ENCODE results near the gene RCBTB2. TPM values are rescaled to one million over a fixed set of nuclear protein-coding genes. Genes with fewer than 3 reads are reported as not detected.
"Not testable (repeated sequence)": the region's sequence is repeated elsewhere in the genome, so short reads cannot be mapped to it uniquely, and the experiment has no call there.

Gene RCBTB2
- total RNA-seq, result 14.7 TPM

DNA sequence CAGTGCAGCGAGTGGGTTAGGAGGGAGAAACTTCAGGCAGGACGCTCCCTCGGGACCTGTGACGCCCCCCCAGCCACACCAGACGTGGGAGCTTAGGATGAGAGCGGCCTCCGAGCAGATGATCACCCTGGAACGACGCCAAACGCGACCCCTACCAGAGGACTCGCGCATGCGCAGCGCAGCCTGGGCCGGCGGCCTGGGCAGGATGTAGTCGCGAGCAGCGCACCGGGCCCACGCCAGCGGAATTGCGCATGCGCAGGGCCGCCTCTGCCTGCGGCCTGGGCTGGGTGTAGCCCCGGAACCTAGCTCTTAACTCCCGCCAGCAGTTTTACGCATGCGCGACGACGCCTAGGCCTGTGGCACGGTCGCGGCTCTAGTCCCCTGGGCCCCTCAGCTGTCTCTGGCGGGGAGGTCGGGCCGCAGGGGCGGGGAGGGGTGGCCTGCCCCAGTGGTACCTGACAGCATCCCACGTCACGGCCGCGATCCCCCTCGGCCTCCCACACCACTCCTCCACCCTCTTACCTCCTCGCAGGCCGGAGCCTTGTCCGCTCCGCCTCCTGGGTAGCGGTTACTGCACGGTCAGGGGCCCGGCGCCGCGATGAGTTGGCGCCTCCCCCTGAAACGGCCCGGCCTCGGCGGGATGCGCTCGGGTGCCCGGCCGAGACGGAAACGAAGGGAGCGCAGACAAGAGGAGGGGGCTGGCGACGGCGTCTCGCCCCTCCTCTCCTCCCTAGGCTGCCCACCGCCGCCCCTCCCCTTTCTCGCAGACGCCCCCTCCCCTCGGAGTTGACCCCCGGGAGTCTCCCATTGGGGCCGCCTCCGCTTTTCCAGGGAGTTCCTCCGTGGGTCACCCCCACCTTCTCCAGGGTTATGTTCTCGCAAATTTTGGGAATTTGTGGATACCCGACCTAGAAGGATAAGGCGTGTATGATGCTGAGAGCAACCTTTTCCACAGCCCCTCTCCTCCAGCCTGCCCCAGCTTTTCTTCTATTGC lies at the start of gene RCBTB2:
TSS of gene RCBTB2 (minus strand) at position 575 of the 994 bp plus-strand sequence. CDS start 11,141 bp downstream, outside the sequence.
- H3K9me3 ChIP-seq, result no peaks in the 10 kb centered on the region
- DNase-seq (ENCODE audit: extremely low spot score in 2 of 2), result peak in 1 of 2 donors; percentile 97
- no peaks in the 10 kb centered on the region for H3K36me3 ChIP-seq
- peaks cover 23% of the 10 kb centered on the region for H3K4me1 ChIP-seq
- H3K27ac ChIP-seq, result peak within 1 kb of the TSS; percentile 98
- H3K4me3 ChIP-seq, result peak within 1 kb of the TSS; percentile 63 to 80
- TF ChIP-seq, protein P1, sequence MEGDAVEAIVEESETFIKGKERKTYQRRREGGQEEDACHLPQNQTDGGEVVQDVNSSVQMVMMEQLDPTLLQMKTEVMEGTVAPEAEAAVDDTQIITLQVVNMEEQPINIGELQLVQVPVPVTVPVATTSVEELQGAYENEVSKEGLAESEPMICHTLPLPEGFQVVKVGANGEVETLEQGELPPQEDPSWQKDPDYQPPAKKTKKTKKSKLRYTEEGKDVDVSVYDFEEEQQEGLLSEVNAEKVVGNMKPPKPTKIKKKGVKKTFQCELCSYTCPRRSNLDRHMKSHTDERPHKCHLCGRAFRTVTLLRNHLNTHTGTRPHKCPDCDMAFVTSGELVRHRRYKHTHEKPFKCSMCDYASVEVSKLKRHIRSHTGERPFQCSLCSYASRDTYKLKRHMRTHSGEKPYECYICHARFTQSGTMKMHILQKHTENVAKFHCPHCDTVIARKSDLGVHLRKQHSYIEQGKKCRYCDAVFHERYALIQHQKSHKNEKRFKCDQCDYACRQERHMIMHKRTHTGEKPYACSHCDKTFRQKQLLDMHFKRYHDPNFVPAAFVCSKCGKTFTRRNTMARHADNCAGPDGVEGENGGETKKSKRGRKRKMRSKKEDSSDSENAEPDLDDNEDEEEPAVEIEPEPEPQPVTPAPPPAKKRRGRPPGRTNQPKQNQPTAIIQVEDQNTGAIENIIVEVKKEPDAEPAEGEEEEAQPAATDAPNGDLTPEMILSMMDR (IDR thresholded peaks at IDR 0.05), result no peak
- TF ChIP-seq POLR2AphosphoS5 (IDR thresholded peaks at IDR 0.05; ENCODE audit: insufficient read depth in 1 of 2, low read depth in 1 of 2) (peak; percentile 95 to 99), POLR2A (IDR thresholded peaks at IDR 0.05) (peak in 1 of 2 donors; percentile 83)
- no peaks in the 10 kb centered on the region for H3K27me3 ChIP-seq
- intact Hi-C loops (cut with DNase I), result loop anchor here (5.0 kb wide), 1 partner anchor 39 kb away; no protein-coding TSS in a partner anchor

DNA sequence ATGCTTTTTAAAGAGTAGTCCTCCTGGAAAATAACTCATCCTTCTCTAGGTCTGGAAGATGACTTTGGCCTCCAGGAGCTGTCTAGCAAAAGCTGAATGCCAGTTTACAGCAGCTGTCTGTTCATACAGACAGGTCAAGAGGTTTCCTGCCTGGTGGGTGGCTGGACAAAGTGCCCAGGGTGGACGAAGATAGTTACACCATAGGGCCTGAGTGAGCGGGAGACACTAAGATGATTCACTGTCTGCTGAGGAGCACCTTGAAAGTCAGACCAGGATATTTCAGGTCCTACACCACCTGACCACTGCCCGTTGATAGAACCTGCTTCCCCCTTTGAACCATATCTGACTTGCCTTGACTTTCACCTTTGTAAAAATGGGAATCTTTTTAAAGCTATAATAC lies 49.2 kb upstream of the RCBTB2 start:
- intact Hi-C loops (cut with DNase I), result no loop called here
- Histone ChIP-seq H3K4me1 (peaks cover 38% of the 10 kb centered on the region), H3K27ac (no peak overlapping the region), H3K27me3 (no peaks in the 10 kb centered on the region), H3K36me3 (no peaks in the 10 kb centered on the region), H3K9me3 (no peaks in the 10 kb centered on the region), H3K4me3 (no peak overlapping the region)
- TF ChIP-seq POLR2AphosphoS5 (IDR thresholded peaks at IDR 0.05; ENCODE audit: insufficient read depth in 1 of 2, low read depth in 1 of 2), result no peak
- TF ChIP-seq, protein P1 (IDR thresholded peaks at IDR 0.05), result no peak
- TF ChIP-seq POLR2A (IDR thresholded peaks at IDR 0.05), result no peak
- no peak for DNase-seq (ENCODE audit: extremely low spot score in 2 of 2)

DNA sequence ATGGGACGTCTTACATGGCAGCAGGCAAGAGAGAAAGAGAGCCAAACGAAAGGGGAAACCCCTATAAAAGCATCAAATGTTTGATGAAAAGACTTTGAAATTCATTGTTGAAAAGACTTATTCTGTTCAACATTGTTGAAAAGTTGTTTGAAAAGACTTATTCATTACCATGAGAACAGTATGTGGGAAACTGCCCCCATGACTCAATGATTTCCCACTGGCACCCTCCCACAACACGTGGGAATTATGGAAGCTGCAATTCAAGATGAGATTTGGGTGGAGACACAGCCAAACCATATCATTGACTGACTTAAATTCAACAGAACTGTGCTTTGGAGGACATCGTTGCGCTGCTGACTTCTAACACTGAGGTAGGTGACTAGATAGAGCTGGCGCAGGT lies 48.0 kb upstream of the RCBTB2 start:
- DNase-seq (ENCODE audit: extremely low spot score in 2 of 2), result no peak
- Histone ChIP-seq H3K4me3 (no peak overlapping the region), H3K9me3 (no peaks in the 10 kb centered on the region), H3K27me3 (no peaks in the 10 kb centered on the region), H3K4me1 (peaks cover 26% of the 10 kb centered on the region), H3K36me3 (no peaks in the 10 kb centered on the region), H3K27ac (no peak overlapping the region)
- TF ChIP-seq POLR2AphosphoS5 (IDR thresholded peaks at IDR 0.05; ENCODE audit: insufficient read depth in 1 of 2, low read depth in 1 of 2) (no peak), POLR2A (IDR thresholded peaks at IDR 0.05) (no peak)
- TF ChIP-seq, protein P1 (IDR thresholded peaks at IDR 0.05), result no peak
- intact Hi-C loops (cut with DNase I), result no loop called here

DNA sequence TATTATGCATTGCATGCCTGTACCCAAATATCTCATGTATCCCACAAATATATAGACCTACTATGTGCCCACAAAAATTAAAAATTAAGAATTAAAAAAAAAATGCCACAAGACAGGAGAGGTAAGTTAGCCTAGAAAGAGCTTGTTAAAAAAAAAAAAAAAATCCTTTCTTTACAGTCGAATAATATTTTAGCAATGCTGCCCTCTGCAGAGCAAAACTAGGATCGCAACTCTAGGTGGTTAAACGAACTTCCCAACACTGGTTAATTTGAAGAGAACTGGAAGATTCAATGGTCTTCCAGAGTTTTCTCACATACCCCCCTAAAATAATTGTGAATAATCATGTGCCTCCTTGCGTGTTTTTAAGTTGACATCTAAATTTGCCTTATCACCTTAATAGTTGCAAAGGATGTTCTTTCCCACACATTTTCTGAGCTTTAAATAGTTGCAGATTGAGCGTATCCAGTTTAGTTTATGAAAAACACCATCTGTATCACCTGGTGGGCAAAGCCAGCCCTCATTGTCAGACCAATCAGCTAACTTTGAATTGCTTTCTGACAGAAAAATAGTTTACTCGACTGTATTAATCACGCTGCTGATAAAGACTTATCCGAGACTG lies 47.4 kb upstream of the RCBTB2 start:
- H3K4me1 ChIP-seq, result peaks cover 23% of the 10 kb centered on the region
- TF ChIP-seq, protein P1 (IDR thresholded peaks at IDR 0.05), result peak; percentile 52 to 71 (median 55)
- TF ChIP-seq POLR2A (IDR thresholded peaks at IDR 0.05), result no peak
- TF ChIP-seq POLR2AphosphoS5 (IDR thresholded peaks at IDR 0.05; ENCODE audit: insufficient read depth in 1 of 2, low read depth in 1 of 2), result peak in 1 of 2 donors; percentile 71
- DNase-seq (ENCODE audit: extremely low spot score in 2 of 2), result no peak
- no peaks in the 10 kb centered on the region for H3K9me3 ChIP-seq
- H3K27ac ChIP-seq, result peak overlapping the region; percentile 3
- H3K4me3 ChIP-seq, result no peak overlapping the region
- no peaks in the 10 kb centered on the region for H3K27me3 ChIP-seq
- intact Hi-C loops (cut with DNase I), result no loop called here
- H3K36me3 ChIP-seq, result no peaks in the 10 kb centered on the region

DNA sequence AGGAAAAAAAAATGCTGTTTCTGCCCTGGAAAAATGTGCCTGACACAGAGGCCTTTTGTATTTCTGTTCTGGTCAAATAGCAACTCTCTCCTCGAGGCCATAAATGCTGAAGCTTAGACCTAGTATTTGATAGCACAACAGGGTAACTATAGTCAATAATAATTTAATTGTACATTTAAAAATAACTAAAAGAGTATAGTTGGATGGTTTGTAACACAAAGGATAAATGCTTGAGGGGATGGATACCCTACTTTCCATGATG lies 47.0 kb upstream of the RCBTB2 start:
- intact Hi-C loops (cut with DNase I), result loop anchor here (10.0 kb wide), 1 partner anchor 245 kb away; no protein-coding TSS in a partner anchor
- not testable (repeated sequence) for H3K9me3 ChIP-seq; H3K36me3 ChIP-seq; H3K4me3 ChIP-seq; DNase-seq (ENCODE audit: extremely low spot score in 2 of 2); H3K27me3 ChIP-seq
- peak overlapping the region; percentile 38 for H3K27ac ChIP-seq
- peaks cover 18% of the 10 kb centered on the region for H3K4me1 ChIP-seq
